GM21367 (cell line): ENCODE measurements around the gene CAD.
"Not testable (repeated sequence)": the region's sequence is repeated elsewhere in the genome, so short reads cannot be mapped to it uniquely, and the experiment has no call there.

ENCODE experiments used
- ATAC-seq: cut with Tn5 transposase; IDR thresholded peaks from one replicate; pipeline ENCODE4 v1.9.1; 2021; ENCODE audit not compliant: unreplicated experiment

Gene CAD

GRCh38 chr2:27251766-27252165 is 34.6 kb downstream of the CAD start:
- no peak for ATAC-seq

- no peak for ATAC-seq
These were observed 38.0 kb downstream of the CAD start for GRCh38 chr2:27255187-27255586.

GRCh38 chr2:27255660-27256059 is 38.5 kb downstream of the CAD start:
- no peak for ATAC-seq

- no peak for ATAC-seq
These were observed 39.8 kb downstream of the CAD start for GRCh38 chr2:27256855-27257454.

- ATAC-seq = no peak
These were observed 40.9 kb downstream of the CAD start for GRCh38 chr2:27258051-27258450.

GRCh38 chr2:27261241-27261925 is 44.2 kb downstream of the CAD start:
- ATAC-seq = no peak

- ATAC-seq = no peak
These were observed 44.7 kb downstream of the CAD start for GRCh38 chr2:27261926-27262298.

- no peak for ATAC-seq
These were observed 45.5 kb downstream of the CAD start, which contains the start of gene SLC30A3 for GRCh38 chr2:27262379-27263286. TSS of gene SLC30A3 (minus strand) at chr2:27263047. CDS start at chr2:27262906, 141 bp downstream.

GRCh38 chr2:27263287-27264252 is 46.4 kb downstream of the CAD start:
- no peak for ATAC-seq

GRCh38 chr2:27264253-27264752 is 47.1 kb downstream of the CAD start:
- ATAC-seq = no peak

- ATAC-seq = peak; percentile 48
These were observed 47.8 kb downstream of the CAD start for GRCh38 chr2:27264753-27265535.

GRCh38 chr2:27265536-27265870 is 48.3 kb downstream of the CAD start:
- ATAC-seq = no peak

- ATAC-seq = not testable (repeated sequence)
These were observed 51.1 kb downstream of the CAD start for GRCh38 chr2:27268296-27268695.

- no peak for ATAC-seq
These were observed 53.0 kb downstream of the CAD start for GRCh38 chr2:27270131-27270530.

- no peak for ATAC-seq
These were observed 53.5 kb downstream of the CAD start for GRCh38 chr2:27270670-27271069.

GRCh38 chr2:27271631-27272340 is 54.6 kb downstream of the CAD start:
- no peak for ATAC-seq

GRCh38 chr2:27272537-27273522 is 55.7 kb downstream of the CAD start:
- not testable (repeated sequence) for ATAC-seq
